ENCODE results near the gene INS.

The INS gene

DNA sequence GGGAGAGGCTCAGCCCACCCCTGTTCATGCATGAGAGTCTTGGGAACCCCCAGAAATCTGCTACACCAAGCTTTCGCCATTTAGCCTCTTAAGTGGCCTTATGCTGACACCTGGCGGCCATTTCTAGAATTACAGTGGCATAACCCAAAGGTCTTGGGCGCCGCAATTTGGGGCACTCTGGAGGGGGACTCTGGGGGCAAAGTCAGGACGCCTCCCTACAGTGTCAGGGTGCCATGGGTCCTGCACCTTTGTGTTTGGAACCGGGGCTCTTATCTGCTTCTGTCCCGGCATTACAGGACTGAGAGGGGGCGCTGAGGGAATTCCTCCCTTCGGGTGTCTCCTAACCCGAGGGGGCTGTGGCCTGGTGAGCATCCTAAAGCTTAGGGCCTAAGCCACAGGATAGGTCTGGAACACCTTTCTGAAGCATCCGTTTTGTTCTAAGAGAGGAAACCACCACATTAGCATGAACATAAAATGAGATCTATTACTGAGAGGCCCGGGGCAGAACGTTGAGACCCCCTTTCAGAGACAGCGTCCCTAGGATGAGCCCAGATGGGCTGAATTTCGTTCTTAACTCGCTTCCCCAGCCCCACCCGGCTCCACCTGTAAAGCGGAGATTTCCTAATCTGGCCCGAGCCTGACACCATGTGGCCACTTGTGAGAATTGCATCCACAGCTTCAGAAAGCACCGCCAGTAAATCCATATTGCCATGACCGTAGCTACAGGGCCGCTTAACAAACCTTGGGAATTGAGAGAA, 9.3 kb downstream of the INS start:
- H4K20me1 ChIP-seq (ENCODE audit: control insufficient read depth, insufficient read depth, low read depth, low read length) = 0 out of 2 replicates have a peak, but pooled peaks cover 2% of the 10 kb centered on the region
- no peaks in the 10 kb centered on the region for H3K36me3 ChIP-seq (ENCODE audit: control insufficient read depth, low read length)
- no peaks in the 10 kb centered on the region for H3K9me3 ChIP-seq (ENCODE audit: control insufficient read depth, insufficient read depth, low read length)
- peaks cover 5% of the 10 kb centered on the region for H3K4me1 ChIP-seq (ENCODE audit: control insufficient read depth, low read length)
- TF ChIP-seq, protein P1, sequence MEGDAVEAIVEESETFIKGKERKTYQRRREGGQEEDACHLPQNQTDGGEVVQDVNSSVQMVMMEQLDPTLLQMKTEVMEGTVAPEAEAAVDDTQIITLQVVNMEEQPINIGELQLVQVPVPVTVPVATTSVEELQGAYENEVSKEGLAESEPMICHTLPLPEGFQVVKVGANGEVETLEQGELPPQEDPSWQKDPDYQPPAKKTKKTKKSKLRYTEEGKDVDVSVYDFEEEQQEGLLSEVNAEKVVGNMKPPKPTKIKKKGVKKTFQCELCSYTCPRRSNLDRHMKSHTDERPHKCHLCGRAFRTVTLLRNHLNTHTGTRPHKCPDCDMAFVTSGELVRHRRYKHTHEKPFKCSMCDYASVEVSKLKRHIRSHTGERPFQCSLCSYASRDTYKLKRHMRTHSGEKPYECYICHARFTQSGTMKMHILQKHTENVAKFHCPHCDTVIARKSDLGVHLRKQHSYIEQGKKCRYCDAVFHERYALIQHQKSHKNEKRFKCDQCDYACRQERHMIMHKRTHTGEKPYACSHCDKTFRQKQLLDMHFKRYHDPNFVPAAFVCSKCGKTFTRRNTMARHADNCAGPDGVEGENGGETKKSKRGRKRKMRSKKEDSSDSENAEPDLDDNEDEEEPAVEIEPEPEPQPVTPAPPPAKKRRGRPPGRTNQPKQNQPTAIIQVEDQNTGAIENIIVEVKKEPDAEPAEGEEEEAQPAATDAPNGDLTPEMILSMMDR (IDR thresholded peaks at IDR 0.05; ENCODE audit: low read depth, low read length, poor library complexity, severe bottlenecking) = peak; percentile 65
- no peak for TF ChIP-seq EZH2phosphoT487 (IDR thresholded peaks at IDR 0.05; ENCODE audit: borderline replicate concordance, low read length)
- no peak overlapping the region for H3K27ac ChIP-seq (ENCODE audit: low read depth, low read length)
- no peaks in the 10 kb centered on the region for H3K79me2 ChIP-seq (ENCODE audit: control insufficient read depth, low read length)
- no peaks in the 10 kb centered on the region for H3K9me2 ChIP-seq (replicated peaks; ENCODE audit: control insufficient read depth, low read length)
- no peak overlapping the region for H3K4me3 ChIP-seq (ENCODE audit: low read length)
- H3K27me3 ChIP-seq (ENCODE audit: control insufficient read depth, low read length) = peaks cover 13% of the 10 kb centered on the region
- H3F3A ChIP-seq (ENCODE audit: control insufficient read depth, insufficient read depth) = no peaks in the 10 kb centered on the region
- H3K4me2 ChIP-seq (ENCODE audit: low read length) = peak overlapping the region; percentile 48

DNA sequence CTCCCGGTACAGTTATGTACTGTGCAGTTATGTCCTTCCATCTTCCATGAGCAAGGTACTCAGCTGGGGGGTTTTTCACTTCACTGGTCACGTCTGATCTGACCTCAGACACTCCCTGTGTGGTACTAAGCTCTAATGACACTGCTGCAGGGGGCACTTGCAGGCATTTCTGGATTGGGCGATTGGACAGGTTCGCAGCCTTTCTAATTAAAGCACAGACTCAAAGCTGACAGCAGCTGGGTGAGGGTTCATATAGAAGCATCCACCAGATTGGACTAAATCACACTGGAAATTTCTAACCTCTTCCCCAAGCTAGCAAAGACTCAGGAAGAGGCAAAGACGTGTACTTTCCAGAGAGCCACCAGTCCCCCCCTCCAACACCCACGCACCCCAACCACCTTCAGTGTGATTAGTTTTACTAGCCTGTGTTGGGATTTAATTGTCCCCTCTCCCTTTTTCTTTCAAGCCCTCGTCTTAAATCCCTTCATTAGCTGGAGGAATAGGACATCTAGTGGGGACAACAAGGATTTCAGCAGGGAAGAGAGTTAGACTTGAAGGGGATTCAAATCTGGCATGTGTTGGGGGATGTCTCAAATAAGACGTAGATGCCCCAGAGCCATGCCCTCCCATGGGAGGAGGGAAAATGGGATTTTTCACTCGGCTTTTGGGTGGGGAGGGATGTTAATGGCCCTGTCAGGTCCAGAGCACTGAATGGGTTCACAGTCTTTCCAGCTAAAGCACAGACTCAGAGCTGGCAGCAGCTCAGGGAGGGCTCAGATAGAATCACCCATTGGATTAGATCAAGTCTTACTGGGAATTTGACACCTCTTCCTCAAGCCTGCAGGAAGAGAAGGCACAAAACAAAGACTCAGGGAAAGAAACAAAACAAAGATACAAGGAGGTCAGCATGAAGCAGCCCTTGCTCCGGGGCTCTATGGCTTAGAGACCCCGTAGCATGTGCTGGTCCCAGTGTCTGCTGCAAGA, 10.9 kb downstream of the INS start:
- H3K4me2 ChIP-seq (ENCODE audit: low read length) = no peak overlapping the region
- no peak for TF ChIP-seq EZH2phosphoT487 (IDR thresholded peaks at IDR 0.05; ENCODE audit: borderline replicate concordance, low read length)
- TF ChIP-seq, protein P1 (IDR thresholded peaks at IDR 0.05; ENCODE audit: low read depth, low read length, poor library complexity, severe bottlenecking) = peak; percentile 46
- peaks cover 20% of the 10 kb centered on the region for H3K27me3 ChIP-seq (ENCODE audit: control insufficient read depth, low read length)

DNA sequence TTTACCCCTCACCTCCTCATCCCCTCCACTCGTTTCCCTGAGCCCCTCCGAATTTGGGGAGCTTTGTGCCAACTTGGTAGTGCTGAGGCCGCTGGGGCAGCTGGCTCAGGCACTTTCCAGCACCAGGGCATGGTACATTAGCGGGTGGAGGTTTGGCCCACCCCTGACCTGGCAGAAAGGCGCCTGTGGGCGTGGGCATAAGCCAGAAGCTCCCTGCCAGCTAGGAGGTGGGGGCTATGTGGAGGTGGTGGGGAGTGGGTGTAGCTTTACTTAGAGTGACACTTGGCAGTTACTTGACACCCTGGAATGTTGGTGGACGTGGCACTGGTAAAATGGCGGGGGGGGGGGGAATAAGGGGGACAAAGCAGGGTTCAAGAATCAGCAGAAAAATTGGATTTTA, 11.5 kb downstream of the INS start:
- H3K27me3 ChIP-seq (ENCODE audit: control insufficient read depth, low read length) = peaks cover 26% of the 10 kb centered on the region
- H3K36me3 ChIP-seq (ENCODE audit: control insufficient read depth, low read length) = no peaks in the 10 kb centered on the region
- no peaks in the 10 kb centered on the region for H3K79me2 ChIP-seq (ENCODE audit: control insufficient read depth, low read length)
- H3K27ac ChIP-seq (ENCODE audit: low read depth, low read length) = no peak overlapping the region
- peaks cover 5% of the 10 kb centered on the region for H3K4me1 ChIP-seq (ENCODE audit: control insufficient read depth, low read length)
- H3K4me2 ChIP-seq (ENCODE audit: low read length) = no peak overlapping the region
- H3F3A ChIP-seq (ENCODE audit: control insufficient read depth, insufficient read depth) = no peaks in the 10 kb centered on the region
- TF ChIP-seq EZH2phosphoT487 (IDR thresholded peaks at IDR 0.05; ENCODE audit: borderline replicate concordance, low read length) = no peak
- TF ChIP-seq, protein P1 (IDR thresholded peaks at IDR 0.05; ENCODE audit: low read depth, low read length, poor library complexity, severe bottlenecking) = no peak
- 0 out of 2 replicates have a peak, but pooled peaks cover 2% of the 10 kb centered on the region for H4K20me1 ChIP-seq (ENCODE audit: control insufficient read depth, insufficient read depth, low read depth, low read length)
- H3K9me2 ChIP-seq (replicated peaks; ENCODE audit: control insufficient read depth, low read length) = no peaks in the 10 kb centered on the region
- no peaks in the 10 kb centered on the region for H3K9me3 ChIP-seq (ENCODE audit: control insufficient read depth, insufficient read depth, low read length)
- H3K4me3 ChIP-seq (ENCODE audit: low read length) = no peak overlapping the region

More for the DNA sequence above, 10.9 kb downstream of the INS start:
- Histone ChIP-seq H3K27ac (ENCODE audit: low read depth, low read length) (no peak overlapping the region), H3K9me2 (replicated peaks; ENCODE audit: control insufficient read depth, low read length) (no peaks in the 10 kb centered on the region), H3F3A (ENCODE audit: control insufficient read depth, insufficient read depth) (no peaks in the 10 kb centered on the region), H3K4me1 (ENCODE audit: control insufficient read depth, low read length) (peaks cover 5% of the 10 kb centered on the region), H3K4me3 (ENCODE audit: low read length) (no peak overlapping the region), H3K79me2 (ENCODE audit: control insufficient read depth, low read length) (no peaks in the 10 kb centered on the region), H4K20me1 (ENCODE audit: control insufficient read depth, insufficient read depth, low read depth, low read length) (0 out of 2 replicates have a peak, but pooled peaks cover 2% of the 10 kb centered on the region), H3K36me3 (ENCODE audit: control insufficient read depth, low read length) (no peaks in the 10 kb centered on the region), H3K9me3 (ENCODE audit: control insufficient read depth, insufficient read depth, low read length) (no peaks in the 10 kb centered on the region)
